K562 (cell line): Measurements from ENCODE around the gene SMG6. TPM values are rescaled to one million over a fixed set of nuclear protein-coding genes. Genes with fewer than 3 reads are reported as not detected.

Experiments used
- ATAC-seq: fragments of 200-7000 bp; cut with Tn5 transposase; 3 replicates; pipeline ENCODE4 v1.9.1; 2020; ENCODE audit warnings: moderate library complexity
- BruUV-seq: library from RNA; stranded (reverse); fragments of 400-500 nt; replicated peaks from 2 replicates; lab custom pipeline; 2021; lab: Mats Ljungman, UMichigan
- CTCF ChIA-PET: fragments of 300-600 bp; formaldehyde crosslinking; extraction: SDS; loops from one replicate; lab custom pipeline; 2021; ENCODE audit warnings: low intra/inter-chr PET ratio; lab: Yijun Ruan, JAX
- POLR2A ChIA-PET: fragments of 300-600, 350-650 bp; sonication (Branson Sonifier 250); formaldehyde crosslinking; extraction: SDS; loops from one replicate; lab custom pipeline; 2021; ENCODE audit warnings: antibody characterized with exemption, inconsistent platforms; lab: Yijun Ruan, JAX
- DNase-seq, 4 experiments: peaks; one replicate each; pipeline versions ENCODE4 v3.0.0 to v3.0.0-alpha.2; 2011 to 2018; ENCODE audit warnings: low spot score in 3 of 4, mixed read lengths in 3 of 4; ENCODE audit errors: extremely low read depth in 1 of 4
- FAIRE-seq: peaks from 2 replicates; lab custom pipeline; 2011; peaks lifted over from hg19 to GRCh38; lab: Jason Lieb, UNC
- H2AFZ ChIP-seq: 2 replicates; pipeline ENCODE4 v1.6.0; 2011; ENCODE audit warnings: low read depth, low read length, control low read depth, inconsistent platforms
- H3K27ac ChIP-seq: fragments of 200-600 bp; 3 replicates; pipeline ENCODE4 v1.8.0; 2011; ENCODE audit warnings: low read depth, mild to moderate bottlenecking, control low read depth, inconsistent platforms, low read length, moderate library complexity, mixed read lengths; ENCODE audit errors: extremely low read depth
- H3K27me3 ChIP-seq, 2 experiments: fragments of 300-600 bp in 1 of 2; 2 replicates in 1 of 2; 3 replicates in 1 of 2; pipeline versions ENCODE4 v1.6.0 to v1.8.0; 2011; ENCODE audit warnings: inconsistent platforms in 2 of 2, low read length in 2 of 2, mild to moderate bottlenecking in 1 of 2, mixed read lengths in 1 of 2, moderate library complexity in 1 of 2; ENCODE audit not compliant: control insufficient read depth in 2 of 2, insufficient read depth in 2 of 2
- H3K36me3 ChIP-seq: fragments of 300-600 bp; 3 replicates; pipeline ENCODE4 v1.8.0; 2011; ENCODE audit warnings: mild to moderate bottlenecking, low read length, inconsistent platforms; ENCODE audit not compliant: control insufficient read depth, insufficient read depth
- H3K4me1 ChIP-seq, 2 experiments: fragments of 200-600 bp in 1 of 2; replicated peaks in 1 of 2; 2 replicates in 1 of 2; 3 replicates in 1 of 2; pipeline versions ENCODE4 v1.5.1 to v1.8.0; 2011; ENCODE audit warnings: inconsistent platforms in 2 of 2, low read length in 2 of 2, mild to moderate bottlenecking in 1 of 2, mixed read lengths in 1 of 2, moderate library complexity in 1 of 2; ENCODE audit not compliant: control insufficient read depth in 2 of 2, insufficient read depth in 2 of 2
- H3K4me2 ChIP-seq: 2 replicates; pipeline ENCODE4 v1.6.1; 2011; ENCODE audit warnings: low read length, control low read depth, inconsistent platforms, mixed read lengths; ENCODE audit not compliant: insufficient read depth
- H3K4me3 ChIP-seq: fragments of 200-600 bp; sonication (generic), shearing (Covaris generic); 2 replicates; pipeline ENCODE4 v1.5.1; 2016; ENCODE audit warnings: control low read depth, inconsistent platforms
- H3K79me2 ChIP-seq: fragments of 200-600 bp; 3 replicates; pipeline ENCODE4 v1.8.0; 2011; ENCODE audit warnings: low read length, inconsistent platforms; ENCODE audit not compliant: control insufficient read depth, insufficient read depth
- H3K9ac ChIP-seq, 2 experiments: 2 replicates each; pipeline versions ENCODE4 v1.6.0 to v1.6.1; 2011; ENCODE audit warnings: low read depth in 2 of 2, low read length in 2 of 2, control low read depth in 1 of 2, inconsistent platforms in 1 of 2, mild to moderate bottlenecking in 1 of 2, mixed read lengths in 1 of 2; ENCODE audit not compliant: insufficient read depth in 1 of 2
- H3K9me1 ChIP-seq: one replicate; pipeline ENCODE4 v1.6.0; 2011; ENCODE audit warnings: inconsistent platforms, mild to moderate bottlenecking, low read length, moderate library complexity; ENCODE audit not compliant: control insufficient read depth, insufficient read depth
- H3K9me3 ChIP-seq: replicated peaks from 2 replicates; pipeline ENCODE4 v1.5.1; 2011; ENCODE audit warnings: low read depth, low read length, inconsistent platforms; ENCODE audit not compliant: control insufficient read depth, insufficient read depth
- H4K20me1 ChIP-seq: replicated peaks from 2 replicates; pipeline ENCODE4 v1.6.1; 2011; ENCODE audit warnings: low read length, inconsistent platforms, mixed read lengths; ENCODE audit not compliant: control insufficient read depth, insufficient read depth
- CREM ChIP-seq: IDR thresholded peaks from 2 replicates; pipeline ENCODE4 v1.6.1; 2014; ENCODE audit warnings: antibody characterized with exemption, low read depth
- CTBP1 ChIP-seq: fragments of 450-650 bp; IDR thresholded peaks from 2 replicates; pipeline ENCODE4 v1.6.1; 2016; ENCODE audit warnings: borderline replicate concordance
- CXXC5 ChIP-seq: fragments of 250-450 bp; sonication (Bioruptor Pico); IDR thresholded peaks from 2 replicates; pipeline ENCODE4 v1.8.0; 2022; ENCODE audit warnings: inconsistent platforms, mild to moderate bottlenecking, moderate library complexity
- E2F4 ChIP-seq: sonication (generic); formaldehyde crosslinking; IDR thresholded peaks from 2 replicates; pipeline ENCODE4 v1.8.0; 2022; ENCODE audit warnings: mild to moderate bottlenecking, low read depth, missing genetic modification reagents
- HMBOX1 ChIP-seq: sonication (generic); IDR thresholded peaks from 2 replicates; pipeline ENCODE4 v1.6.1; 2016
- HMG20B ChIP-seq: fragments of 250-450 bp; sonication (Bioruptor Pico); IDR thresholded peaks from 2 replicates; pipeline ENCODE4 v1.5.0; 2021; ENCODE audit warnings: mild to moderate bottlenecking
- ID3 ChIP-seq, 2 experiments: fragments of 250-450 bp in 1 of 2; fragments of 450-650 bp in 1 of 2; sonication (Bioruptor Pico) in 1 of 2; IDR thresholded peaks; 2 replicates each; pipeline versions ENCODE4 v1.6.1 to v1.8.0; 2016 to 2021; ENCODE audit warnings: mild to moderate bottlenecking in 2 of 2, moderate library complexity in 2 of 2, missing compliant biosample characterization in 1 of 2, missing genetic modification characterization in 1 of 2
- KLF1 ChIP-seq: fragments of 450-650 bp; IDR thresholded peaks from 2 replicates; pipeline ENCODE4 v1.6.1; 2016; ENCODE audit warnings: missing genetic modification characterization, missing compliant biosample characterization
- MAFK ChIP-seq: IDR thresholded peaks from 2 replicates; pipeline ENCODE4 v1.6.1; 2011; ENCODE audit warnings: low read length, improper control_type of control experiment
- POLR2A ChIP-seq: fragments of 450-650 bp; conservative IDR thresholded peaks from 2 replicates; pipeline ENCODE4 v1.6.1; 2016
- TARDBP ChIP-seq: fragments of 450-650 bp; IDR thresholded peaks from 2 replicates; pipeline ENCODE4 v1.6.1; 2016
- THAP12 ChIP-seq: fragments of 250-450 bp; sonication (Bioruptor Pico); IDR thresholded peaks from 2 replicates; pipeline ENCODE4 v1.9.0; 2021; ENCODE audit warnings: mild to moderate bottlenecking, inconsistent platforms
- ZBTB34 ChIP-seq: fragments of 250-450 bp; sonication (Bioruptor Pico); IDR thresholded peaks from 2 replicates; pipeline ENCODE4 v1.8.0; 2021; ENCODE audit warnings: mild to moderate bottlenecking, moderate library complexity
- ZNF224 ChIP-seq: sonication (generic); formaldehyde crosslinking; IDR thresholded peaks from 2 replicates; pipeline ENCODE4 v1.8.0; 2022; ENCODE audit warnings: mild to moderate bottlenecking, missing genetic modification reagents
- ZNF316 ChIP-seq: fragments of 450-650 bp; IDR thresholded peaks from 2 replicates; pipeline ENCODE4 v1.6.1; 2016
- ZSCAN32 ChIP-seq: fragments of 450-650 bp; formaldehyde crosslinking; IDR thresholded peaks from 2 replicates; pipeline ENCODE4 v1.4.0; 2020; ENCODE audit warnings: mild to moderate bottlenecking, moderate library complexity
- WGBS: fragments of 100-300 bp; shearing (Covaris generic); methylation state at CpG from one replicate; pipeline ENCODE4 v1.1.6; 2016; ENCODE audit warnings: low coverage, mixed read lengths; ENCODE audit not compliant: insufficient coverage; ENCODE audit errors: missing lambda C conversion rate; 5-methylcytosine and 5-hydroxymethylcytosine counted together
- in situ Hi-C: fragments of 300-500 bp; cut with MboI; formaldehyde crosslinking; loops from 4 replicates; pipeline ENCODE4 v1.15.0; 2018; ENCODE audit warnings: inconsistent platforms, mixed read lengths
- intact Hi-C: fragments of 100-400 bp; cut with micrococcal nuclease; formaldehyde crosslinking; loops from 2 replicates; pipeline ENCODE4 v1.14.2; 2022
- polyA plus RNA-seq, 8 experiments: library from polyadenylated mRNA; depleted of rRNA in 4 of 8; stranded (reverse) in 5 of 8; unstranded in 3 of 8; fragments of >200 nt; fragmentation: Nextera tagmentation in 2 of 8; fragmentation: Illumina TruSeq in 1 of 8; extraction: Ambion mirVana in 2 of 8; extraction: Trizol in 1 of 8; gene quantifications; 2 replicates each; pipeline versions ENCODE4 v1.2.1 to v1.2.3, GENCODE V29; 2011 to 2014; ENCODE audit warnings: inconsistent platforms in 1 of 8, missing spikeins in 1 of 8
- total RNA-seq, 7 experiments: library from RNA; depleted of rRNA in 6 of 7; stranded (reverse); fragments of >200 nt in 6 of 7; fragmentation: Illumina TruSeq in 2 of 7; extraction: Trizol in 2 of 7; gene quantifications; 2 replicates each; pipeline versions ENCODE4 v1.2.1 to v1.2.3, GENCODE V29; 2011 to 2021; ENCODE audit warnings: low replicate concordance in 1 of 7

Gene SMG6
- total and polyA plus RNA-seq, 9 of the 15 experiments (the other 6 are each of a cell fraction or from before 2014, with no cell fraction given) = 0.44 to 13.9 (median 6.0) TPM

GRCh38 chr17:2137342-2138098 lies 166.1 kb downstream of the SMG6 start:
- H2AFZ ChIP-seq = no peak overlapping the region
- peak; percentile 83 for FAIRE-seq
- no peaks in the 10 kb centered on the region for H3K36me3 ChIP-seq
- no TSS peak for BruUV-seq
- H3K9ac ChIP-seq = peak overlapping the region in 1 of 2 experiments; percentile 48; a peak in 1 of 4 replicates
- no peaks in the 10 kb centered on the region for H3K9me3 ChIP-seq
- intact Hi-C loops = no loop called here
- H3K4me3 ChIP-seq = no peak overlapping the region
- H3K27ac ChIP-seq = peak overlapping the region; percentile 60
- peaks cover 9 to 21% of the 10 kb centered on the region in 2 experiments; a peak in 3 of 5 replicates for H3K4me1 ChIP-seq
- POLR2A ChIA-PET = interaction anchor here (1.1 to 2.7 kb wide), 2 partner anchors 11 kb away, joined by 3 to 6 read pairs; no protein-coding TSS in a partner anchor
- no peaks in the 10 kb centered on the region for H3K27me3 ChIP-seq
- CTCF ChIA-PET = interaction anchor here (0.6 kb wide), 1 partner anchor 106 kb away, joined by 3 read pairs; no protein-coding TSS in a partner anchor
- 36% methylated on average over 11 of the region's 11 CpGs for whole genome bisulfite sequencing
- peak in 2 of 4 experiments; percentile 29 to 62 for DNase-seq
- in situ Hi-C loops = no loop called here
- H3K79me2 ChIP-seq = no peaks in the 10 kb centered on the region
- peaks cover 5% of the 10 kb centered on the region for H3K9me1 ChIP-seq
- H3K4me2 ChIP-seq = peak overlapping the region; percentile 4; the same call in 1 of the 2 replicates
- no peaks in the 10 kb centered on the region for H4K20me1 ChIP-seq
- peak; percentile 91 for ATAC-seq
- TF ChIP-seq HMG20B (no peak), ZNF316 (peak; percentile 30; the same call in 1 of the 2 replicates), TARDBP (no peak), ZSCAN32 (CRISPR knock-in tag) (no peak), ZBTB34 (CRISPR knock-in tag) (no peak), CTBP1 (no peak), ZNF224 (CRISPR knock-in tag) (no peak), ID3 (CRISPR knock-in tag; IDR thresholded peaks at IDR 0.05) (no peak), ID3 (tag; IDR thresholded peaks at IDR 0.05) (no peak), POLR2A (no peak), CREM (no peak), E2F4 (CRISPR knock-in tag) (no peak), KLF1 (no peak), HMBOX1 (no peak), THAP12 (CRISPR knock-in tag) (no peak), CXXC5 (no peak), MAFK (no peak)
